Activated CD8-positive, alpha-beta memory T cell treated with anti-CD3 and anti-CD28 coated beads for 1 hour (primary cell): Measurements from ENCODE around the gene SLCO3A1.
"Not testable (repeated sequence)": the region's sequence is repeated elsewhere in the genome, so short reads cannot be mapped to it uniquely, and the experiment has no call there.

Experiments used
- DNase-seq, 2 donors: peaks; one replicate each; pipeline ENCODE4 v3.0.0-alpha.2; 2020; ENCODE audit warnings: low read depth in 1 of 2; ENCODE audit errors: extremely low read depth in 1 of 2

Gene SLCO3A1

GRCh38 chr15:92061511-92062195 is 208.1 kb downstream of the SLCO3A1 start:
- no peak for DNase-seq

- DNase-seq: no peak
Measured at GRCh38 chr15:92062505-92062904, 209.0 kb downstream of the SLCO3A1 start.

- no peak for DNase-seq
Measured at GRCh38 chr15:92068121-92068520, 214.6 kb downstream of the SLCO3A1 start.

- peak in 1 of 2 donors; percentile 20 for DNase-seq
Measured at GRCh38 chr15:92069308-92070250, 216.1 kb downstream of the SLCO3A1 start.

GRCh38 chr15:92070251-92070650 is 216.7 kb downstream of the SLCO3A1 start:
- not testable (repeated sequence) for DNase-seq

GRCh38 chr15:92071045-92071634 is 217.6 kb downstream of the SLCO3A1 start:
- DNase-seq: no peak

- DNase-seq: no peak
Measured at GRCh38 chr15:92073044-92073785, 219.7 kb downstream of the SLCO3A1 start.

- no peak for DNase-seq
Measured at GRCh38 chr15:92074101-92074500, 220.6 kb downstream of the SLCO3A1 start.

- DNase-seq: no peak
Measured at GRCh38 chr15:92074646-92075045, 221.1 kb downstream of the SLCO3A1 start.

- DNase-seq: no peak
Measured at GRCh38 chr15:92075764-92076163, 222.3 kb downstream of the SLCO3A1 start.

GRCh38 chr15:92076541-92076940 is 223.0 kb downstream of the SLCO3A1 start:
- no peak for DNase-seq

- DNase-seq: peak in 1 of 2 donors; percentile 36
Measured at GRCh38 chr15:92077353-92078085, 224.0 kb downstream of the SLCO3A1 start.

- no peak for DNase-seq
Measured at GRCh38 chr15:92078270-92078669, 224.8 kb downstream of the SLCO3A1 start.

GRCh38 chr15:92079047-92079446 is 225.5 kb downstream of the SLCO3A1 start:
- no peak for DNase-seq

GRCh38 chr15:92079647-92080255 is 226.2 kb downstream of the SLCO3A1 start:
- no peak for DNase-seq

- DNase-seq: no peak
Measured at GRCh38 chr15:92082006-92082843, 228.7 kb downstream of the SLCO3A1 start.

- DNase-seq: no peak
Measured at GRCh38 chr15:92083190-92083589, 229.7 kb downstream of the SLCO3A1 start.

- no peak for DNase-seq
Measured at GRCh38 chr15:92087211-92087610, 233.7 kb downstream of the SLCO3A1 start.
